ENCODE measurements around the gene CTCFL. TPM values are rescaled to one million over a fixed set of nuclear protein-coding genes. Genes with fewer than 3 reads are reported as not detected.
"Not testable (repeated sequence)": the region's sequence is repeated elsewhere in the genome, so short reads cannot be mapped to it uniquely, and the experiment has no call there.

The CTCFL gene
- polyA plus RNA-seq, 3 donors from 2014 or later, result not detected

GRCh38 chr20:57502336-57502700 lies 22.6 kb downstream of the CTCFL start:
- no peak for DNase-seq
- Mint-ChIP-seq H3K4me3 (no peak overlapping the region), H3K27me3 (ENCODE audit: low read depth in 3 of 3) (peaks cover 4 to 20% (median 15%) of the 10 kb centered on the region in 3 donors), H3K9me3 (no peaks in the 10 kb centered on the region), H3K4me1 (peaks cover 6 to 7% of the 10 kb centered on the region in 2 donors), H3K27ac (peak overlapping the region in 1 of 6 donors; percentile 40), H3K36me3 (no peaks in the 10 kb centered on the region)

DNA sequence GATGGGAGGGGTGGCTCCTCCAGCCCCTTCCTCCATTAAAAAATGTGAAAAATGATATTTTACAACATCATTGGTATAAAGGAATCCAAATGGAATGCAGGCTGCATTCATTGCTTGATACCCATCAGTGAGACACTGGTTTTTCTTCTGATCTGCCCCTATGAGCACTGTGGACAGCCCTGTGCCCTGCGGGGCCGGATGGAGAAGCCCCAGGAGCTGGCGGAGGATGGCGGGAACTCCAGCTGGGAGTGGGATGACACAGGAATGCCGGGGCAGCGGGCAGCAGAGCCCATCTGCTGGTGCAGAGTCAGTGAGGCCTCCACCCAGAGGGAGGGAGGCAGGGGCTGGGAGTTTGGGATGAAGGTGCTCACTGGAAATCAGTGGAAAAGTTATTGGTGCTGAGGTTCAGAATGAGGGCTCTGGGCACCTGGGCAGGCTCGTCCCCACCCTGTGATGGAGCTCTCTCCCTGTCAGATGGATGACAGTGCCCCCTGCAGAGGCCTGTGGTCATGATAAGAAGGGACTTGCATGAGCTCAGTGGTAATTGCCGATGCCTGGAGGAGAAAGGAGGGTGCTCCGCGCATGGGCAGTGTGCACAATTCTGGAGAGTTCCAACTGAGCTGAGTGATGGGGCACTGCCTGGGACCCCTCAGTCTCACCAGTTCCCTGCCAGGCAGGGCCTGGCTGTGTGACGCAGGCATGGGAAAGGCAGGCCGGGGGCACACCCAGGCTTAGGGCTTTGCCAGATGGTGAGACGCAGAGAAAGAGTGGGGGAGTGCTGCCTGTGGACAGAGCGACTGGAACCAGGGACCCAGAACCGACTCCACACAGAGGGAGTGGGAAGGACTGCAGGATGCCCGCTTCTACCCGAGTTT lies 23.2 kb downstream of the CTCFL start:
- Mint-ChIP-seq H3K36me3 (no peaks in the 10 kb centered on the region), H3K27ac (no peak overlapping the region), H3K27me3 (ENCODE audit: low read depth in 3 of 3) (peaks cover 6 to 20% (median 15%) of the 10 kb centered on the region in 3 donors), H3K9me3 (no peaks in the 10 kb centered on the region), H3K4me1 (peaks cover 6 to 7% of the 10 kb centered on the region in 2 donors), H3K4me3 (no peak overlapping the region)
- no peak for DNase-seq

GRCh38 chr20:57500962-57501361 lies 24.0 kb downstream of the CTCFL start:
- H3K4me3 Mint-ChIP-seq, result no peak overlapping the region
- peaks cover 6 to 7% of the 10 kb centered on the region in 2 donors for H3K4me1 Mint-ChIP-seq
- no peaks in the 10 kb centered on the region for H3K36me3 Mint-ChIP-seq
- H3K27me3 Mint-ChIP-seq (ENCODE audit: low read depth in 3 of 3), result peaks cover 6 to 18% (median 14%) of the 10 kb centered on the region in 3 donors
- H3K27ac Mint-ChIP-seq, result no peak overlapping the region
- no peaks in the 10 kb centered on the region for H3K9me3 Mint-ChIP-seq
- no peak for DNase-seq

- no peak for DNase-seq
- peaks cover 10 to 15% (median 10%) of the 10 kb centered on the region in 3 donors for H3K27me3 Mint-ChIP-seq (ENCODE audit: low read depth in 3 of 3)
- no peak overlapping the region for H3K4me3 Mint-ChIP-seq
- no peaks in the 10 kb centered on the region for H3K36me3 Mint-ChIP-seq
- H3K27ac Mint-ChIP-seq, result no peak overlapping the region
- peaks cover 6 to 8% of the 10 kb centered on the region in 2 donors for H3K4me1 Mint-ChIP-seq
- H3K9me3 Mint-ChIP-seq, result no peaks in the 10 kb centered on the region
These were observed 24.7 kb downstream of the CTCFL start for GRCh38 chr20:57500235-57500634.

DNA sequence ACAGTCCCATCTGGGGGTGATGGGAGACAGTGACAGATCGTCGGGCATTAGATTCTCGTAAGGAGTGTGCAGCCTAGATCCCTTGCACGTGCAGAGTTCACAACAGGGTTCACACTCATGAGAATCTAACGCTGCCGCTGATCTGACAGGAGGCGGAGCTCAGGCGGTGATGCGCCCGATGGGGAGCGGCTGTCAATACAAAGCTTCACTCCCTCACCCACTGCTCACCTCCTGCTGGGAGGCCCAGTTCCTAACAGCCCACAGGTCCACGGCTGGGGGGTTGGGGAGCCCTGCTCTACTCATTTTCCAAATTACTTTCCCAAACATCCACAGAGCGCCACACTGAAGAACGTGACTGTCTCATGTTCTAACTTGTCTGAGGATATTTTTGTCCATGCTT lies 25.3 kb downstream of the CTCFL start:
- no peaks in the 10 kb centered on the region for H3K36me3 Mint-ChIP-seq
- no peak overlapping the region for H3K4me3 Mint-ChIP-seq
- DNase-seq, result no peak
- peaks cover 10 to 14% (median 11%) of the 10 kb centered on the region in 3 donors for H3K27me3 Mint-ChIP-seq (ENCODE audit: low read depth in 3 of 3)
- no peak overlapping the region for H3K27ac Mint-ChIP-seq
- peaks cover 10 to 14% of the 10 kb centered on the region in 2 donors for H3K4me1 Mint-ChIP-seq
- no peaks in the 10 kb centered on the region for H3K9me3 Mint-ChIP-seq

- H3K27ac Mint-ChIP-seq, result no peak overlapping the region
- DNase-seq, result peak; percentile 17 to 32 (median 29)
- H3K4me3 Mint-ChIP-seq, result no peak overlapping the region
- H3K4me1 Mint-ChIP-seq, result peaks cover 10 to 14% of the 10 kb centered on the region in 2 donors
- no peaks in the 10 kb centered on the region for H3K36me3 Mint-ChIP-seq
- H3K9me3 Mint-ChIP-seq, result no peaks in the 10 kb centered on the region
- H3K27me3 Mint-ChIP-seq (ENCODE audit: low read depth in 3 of 3), result peaks cover 6 to 15% (median 14%) of the 10 kb centered on the region in 3 donors
These were observed 26.2 kb downstream of the CTCFL start for GRCh38 chr20:57498425-57499400.

GRCh38 chr20:57496592-57496991 lies 28.3 kb downstream of the CTCFL start:
- H3K4me3 Mint-ChIP-seq, result no peak overlapping the region
- H3K27ac Mint-ChIP-seq, result no peak overlapping the region
- no peak for DNase-seq
- no peaks in the 10 kb centered on the region for H3K36me3 Mint-ChIP-seq
- peaks cover 10 to 14% of the 10 kb centered on the region in 2 donors for H3K4me1 Mint-ChIP-seq
- H3K27me3 Mint-ChIP-seq (ENCODE audit: low read depth in 3 of 3), result peaks cover 6 to 17% (median 9%) of the 10 kb centered on the region in 3 donors
- H3K9me3 Mint-ChIP-seq, result no peaks in the 10 kb centered on the region

DNA sequence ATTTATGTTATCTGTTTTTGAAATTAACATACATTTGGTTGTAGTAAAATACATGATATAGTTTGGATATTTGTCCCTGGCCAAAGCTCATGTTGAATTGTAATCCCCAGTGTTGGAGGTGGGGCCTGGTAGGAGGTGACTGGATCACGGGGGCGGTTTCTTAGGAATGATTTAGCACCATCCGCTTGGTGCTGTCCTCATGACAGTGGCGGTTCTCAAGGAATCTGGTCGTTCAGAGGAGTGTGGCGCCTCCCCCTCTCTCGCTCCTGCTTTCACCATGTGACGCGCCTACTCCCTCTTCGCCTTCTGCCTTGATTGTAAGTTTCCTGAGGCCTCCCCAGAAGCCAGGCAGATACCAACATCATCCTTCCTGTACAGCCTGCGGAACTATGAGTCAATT lies 29.0 kb downstream of the CTCFL start:
- no peak overlapping the region for H3K27ac Mint-ChIP-seq
- peaks cover 6 to 16% (median 9%) of the 10 kb centered on the region in 3 donors for H3K27me3 Mint-ChIP-seq (ENCODE audit: low read depth in 3 of 3)
- H3K4me1 Mint-ChIP-seq, result peaks cover 10 to 14% of the 10 kb centered on the region in 2 donors
- no peaks in the 10 kb centered on the region for H3K36me3 Mint-ChIP-seq
- no peaks in the 10 kb centered on the region for H3K9me3 Mint-ChIP-seq
- no peak for DNase-seq
- no peak overlapping the region for H3K4me3 Mint-ChIP-seq

DNA sequence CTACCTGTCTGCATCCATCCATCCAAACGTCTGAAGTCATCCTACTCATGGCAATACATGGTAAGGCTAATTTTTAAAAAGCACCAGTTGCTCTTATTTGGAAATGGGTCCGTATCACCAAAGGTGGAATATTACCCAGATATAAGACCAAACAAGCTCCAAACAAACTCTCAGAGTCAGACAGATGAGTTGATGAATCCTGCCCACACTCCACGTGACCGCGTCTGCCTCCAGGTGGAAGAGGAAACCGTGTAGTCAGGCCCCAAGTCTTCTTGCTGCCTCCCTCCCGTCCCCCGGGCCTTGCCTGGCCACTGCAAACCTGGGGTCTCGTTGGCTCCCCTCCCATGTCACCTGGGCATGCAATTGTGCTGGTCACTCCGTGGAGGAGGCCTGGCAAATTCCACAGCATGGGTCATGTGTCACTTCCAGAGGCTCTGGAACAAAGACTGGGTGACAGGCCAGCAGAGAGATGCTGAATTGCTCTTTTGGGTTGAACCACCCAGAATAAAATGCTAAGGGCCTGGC lies 31.8 kb downstream of the CTCFL start:
- Mint-ChIP-seq H3K36me3 (no peaks in the 10 kb centered on the region), H3K27ac (no peak overlapping the region), H3K4me1 (peaks cover 5 to 8% of the 10 kb centered on the region in 2 donors), H3K27me3 (ENCODE audit: low read depth in 3 of 3) (peaks cover 2 to 16% (median 4%) of the 10 kb centered on the region in 3 donors), H3K4me3 (no peak overlapping the region), H3K9me3 (no peaks in the 10 kb centered on the region)
- DNase-seq, result no peak

DNA sequence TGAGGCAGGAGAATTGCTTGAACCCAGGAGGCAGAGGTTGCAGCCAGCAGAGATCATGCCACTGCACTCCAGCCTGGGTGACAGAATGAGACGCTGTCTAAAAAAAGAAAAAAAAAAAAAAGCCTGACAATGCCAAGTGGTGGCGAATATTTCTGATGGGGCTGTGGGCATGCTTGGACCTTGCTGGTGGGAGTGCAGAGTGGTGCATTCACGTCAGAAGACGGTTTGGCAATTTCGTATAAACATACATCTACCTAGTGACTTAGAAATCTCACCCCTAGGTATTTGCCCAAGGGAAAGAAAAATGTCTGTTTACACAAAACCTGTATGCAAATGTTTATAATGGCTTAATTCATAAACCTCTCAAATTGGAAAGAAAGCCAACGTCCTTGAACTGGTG lies 33.6 kb downstream of the CTCFL start:
- Mint-ChIP-seq H3K27me3 (ENCODE audit: low read depth in 3 of 3) (peaks cover 2 to 16% (median 4%) of the 10 kb centered on the region in 3 donors), H3K4me3 (no peak overlapping the region), H3K36me3 (no peaks in the 10 kb centered on the region), H3K9me3 (no peaks in the 10 kb centered on the region), H3K27ac (no peak overlapping the region), H3K4me1 (peaks cover 5 to 7% of the 10 kb centered on the region in 2 donors)
- no peak for DNase-seq

DNA sequence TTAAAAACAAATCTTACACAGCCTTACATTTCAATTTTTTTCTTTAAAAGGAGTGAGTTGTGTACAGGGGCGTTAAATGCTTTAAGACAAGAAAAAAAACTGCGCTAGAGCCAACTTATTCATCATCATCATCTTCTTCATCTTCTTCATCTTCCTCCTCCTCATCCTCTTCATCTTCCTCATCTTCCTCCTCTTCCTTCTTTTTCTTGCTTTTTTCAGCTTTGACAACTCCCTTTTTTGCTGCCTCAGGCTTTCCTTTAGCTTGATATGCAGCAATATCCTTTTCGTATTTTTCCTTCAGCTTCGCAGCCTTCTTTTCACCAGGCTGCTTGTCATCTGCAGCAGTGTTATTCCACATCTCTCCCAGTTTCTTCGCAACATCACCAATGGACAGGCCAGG lies 36.7 kb downstream of the CTCFL start:
- not testable (repeated sequence) for H3K4me3 Mint-ChIP-seq; H3K9me3 Mint-ChIP-seq; H3K27me3 Mint-ChIP-seq (ENCODE audit: low read depth in 3 of 3); DNase-seq; H3K27ac Mint-ChIP-seq; H3K36me3 Mint-ChIP-seq; H3K4me1 Mint-ChIP-seq

DNA sequence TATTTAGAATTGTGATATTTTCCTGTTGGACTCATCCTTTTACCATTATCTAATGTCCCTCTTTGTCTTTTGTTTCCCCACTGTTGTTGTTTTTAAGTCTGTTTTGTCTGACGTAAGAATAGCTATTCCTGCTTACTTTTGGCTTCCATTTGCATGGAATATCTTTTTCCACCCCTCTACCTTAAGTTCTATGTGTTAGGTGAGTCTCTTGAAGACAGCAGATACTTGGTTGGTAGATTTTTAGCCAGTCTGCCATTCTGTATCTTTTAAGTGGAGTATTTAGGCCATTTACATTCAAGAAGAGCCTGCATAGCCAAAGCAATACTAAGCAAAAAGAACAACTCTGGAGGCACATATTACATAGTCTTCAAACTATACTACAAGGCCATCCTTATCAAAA lies 39.2 kb downstream of the CTCFL start:
- Mint-ChIP-seq H3K27me3 (ENCODE audit: low read depth in 3 of 3) (peaks cover 5 to 10% (median 5%) of the 10 kb centered on the region in 3 donors), H3K27ac (peak overlapping the region in 1 of 6 donors; percentile 46), H3K36me3 (no peaks in the 10 kb centered on the region), H3K9me3 (no peaks in the 10 kb centered on the region), H3K4me1 (peaks cover 12 to 25% of the 10 kb centered on the region in 2 donors), H3K4me3 (no peak overlapping the region)
- no peak for DNase-seq

DNA sequence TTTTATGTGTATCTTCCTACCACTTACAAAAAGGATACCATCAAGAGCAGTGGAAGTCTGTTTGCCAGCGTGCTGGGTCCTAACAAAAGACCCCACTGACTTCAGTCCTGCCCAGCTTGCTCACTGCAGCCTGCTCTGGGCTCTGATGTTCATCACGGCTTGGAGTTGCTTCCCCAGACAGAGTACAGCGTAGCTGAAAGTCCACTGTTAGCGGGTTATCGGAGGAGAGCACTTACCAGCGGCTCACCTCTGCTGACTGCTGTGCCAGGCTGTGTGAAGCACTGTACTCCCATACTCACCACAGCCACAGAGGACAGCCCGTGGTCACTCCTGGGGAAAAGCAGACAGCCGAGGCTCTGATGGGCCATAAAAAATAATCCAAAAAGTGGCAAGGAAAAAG lies 40.2 kb downstream of the CTCFL start:
- Mint-ChIP-seq H3K4me1 (peaks cover 15 to 28% of the 10 kb centered on the region in 2 donors), H3K4me3 (no peak overlapping the region), H3K27me3 (ENCODE audit: low read depth in 3 of 3) (peaks cover 5 to 10% (median 9%) of the 10 kb centered on the region in 3 donors), H3K36me3 (no peaks in the 10 kb centered on the region), H3K27ac (no peak overlapping the region), H3K9me3 (no peaks in the 10 kb centered on the region)
- no peak for DNase-seq
